GM12878 (cell line): ENCODE measurements around the gene NRG2. TPM values are rescaled to one million over a fixed set of nuclear protein-coding genes. Genes with fewer than 3 reads are reported as not detected.
A peak's percentile ranks its signal among the peaks of the same experiment; 100 is the strongest.

Experiments
- ASH2L ChIP-seq: fragments of 300-600, 200-600 bp; sonication (generic); IDR thresholded peaks from 2 replicates; pipeline ENCODE4 v1.6.1; 2017; ENCODE audit warnings: low read depth, mild to moderate bottlenecking, borderline replicate concordance
- ATF7 ChIP-seq: fragments of 450-650 bp; IDR thresholded peaks from 2 replicates; pipeline ENCODE4 v1.6.1; 2016; ENCODE audit warnings: low read depth, mild to moderate bottlenecking
- CTCF ChIP-seq, 3 experiments: IDR thresholded peaks in 2 of 3; conservative IDR thresholded peaks in 1 of 3; 2 replicates each; pipeline ENCODE4 v1.5.1; 2011; ENCODE audit warnings: low read depth in 3 of 3, low read length in 3 of 3, mild to moderate bottlenecking in 3 of 3, control low read depth in 2 of 3, moderate library complexity in 2 of 3, inconsistent platforms in 1 of 3, mixed read lengths in 1 of 3; ENCODE audit not compliant: control insufficient read depth in 2 of 3, insufficient read depth in 1 of 3; ENCODE audit errors: extremely low read depth in 1 of 3
- E2F4 ChIP-seq: IDR thresholded peaks from 2 replicates; pipeline ENCODE4 v1.6.1; 2012; ENCODE audit warnings: low read depth, low read length, improper control_type of control experiment
- EED ChIP-seq: sonication (generic); IDR thresholded peaks from 2 replicates; pipeline ENCODE4 v1.6.1; 2016; ENCODE audit warnings: antibody characterized with exemption, low read depth
- HCFC1 ChIP-seq: fragments of 150-350 bp; IDR thresholded peaks from 2 replicates; pipeline ENCODE4 v1.6.1; 2014; ENCODE audit warnings: low read length
- IKZF1 ChIP-seq: fragments of 450-650 bp; conservative IDR thresholded peaks from 2 replicates; pipeline ENCODE4 v1.6.1; 2017; ENCODE audit warnings: antibody characterized with exemption, mild to moderate bottlenecking
- JUND ChIP-seq: IDR thresholded peaks from 2 replicates; pipeline ENCODE4 v1.6.1; 2012; ENCODE audit warnings: low read depth, mild to moderate bottlenecking, low read length, improper control_type of control experiment, moderate library complexity
- KAT2A ChIP-seq: conservative IDR thresholded peaks from 2 replicates; pipeline ENCODE4 v1.6.1; 2011; ENCODE audit warnings: low read depth, low read length; ENCODE audit not compliant: control insufficient read depth
- MTA3 ChIP-seq: IDR thresholded peaks from 2 replicates; pipeline ENCODE4 v1.6.1; 2012; ENCODE audit warnings: low read length, inconsistent platforms, borderline replicate concordance
- NFIC ChIP-seq: IDR thresholded peaks from 2 replicates; pipeline ENCODE4 v1.6.1; 2012; ENCODE audit warnings: low read depth, mild to moderate bottlenecking, inconsistent platforms, low read length, moderate library complexity
- NRF1 ChIP-seq: conservative IDR thresholded peaks from 2 replicates; pipeline ENCODE4 v1.6.1; 2011; ENCODE audit warnings: mild to moderate bottlenecking, low read depth, low read length, improper control_type of control experiment
- PAX8 ChIP-seq: fragments of 450-650 bp; IDR thresholded peaks from 2 replicates; pipeline ENCODE4 v1.6.1; 2017; ENCODE audit warnings: mild to moderate bottlenecking, moderate library complexity
- PML ChIP-seq: IDR thresholded peaks from 2 replicates; pipeline ENCODE4 v1.6.1; 2012; ENCODE audit warnings: low read length, inconsistent platforms
- RAD21 ChIP-seq: IDR thresholded peaks from 2 replicates; pipeline ENCODE4 v1.6.1; 2011; ENCODE audit warnings: mild to moderate bottlenecking, low read depth, low read length, moderate library complexity; ENCODE audit not compliant: insufficient read depth
- RAD51 ChIP-seq: fragments of 450-650 bp; IDR thresholded peaks from 2 replicates; pipeline ENCODE4 v1.6.1; 2016; ENCODE audit warnings: moderate library complexity, mild to moderate bottlenecking, inconsistent platforms
- RCOR1 ChIP-seq: conservative IDR thresholded peaks from 2 replicates; pipeline ENCODE4 v1.6.1; 2012; ENCODE audit warnings: low read depth, low read length, improper control_type of control experiment
- RUNX3 ChIP-seq: IDR thresholded peaks from 2 replicates; pipeline ENCODE4 v1.6.1; 2012; ENCODE audit warnings: low read length, inconsistent platforms
- SPI1 ChIP-seq: IDR thresholded peaks from 2 replicates; pipeline ENCODE4 v1.6.1; 2011; ENCODE audit warnings: low read depth, mild to moderate bottlenecking, low read length, moderate library complexity, borderline replicate concordance; ENCODE audit not compliant: insufficient read depth
- SUZ12 ChIP-seq: fragments of 200-600 bp; sonication (generic); IDR thresholded peaks from one replicate; pipeline ENCODE4 v1.6.1; 2018; ENCODE audit warnings: antibody characterized with exemption, mild to moderate bottlenecking; ENCODE audit not compliant: unreplicated experiment
- WRNIP1 ChIP-seq: IDR thresholded peaks from 2 replicates; pipeline ENCODE4 v1.6.1; 2011; ENCODE audit warnings: low read depth, low read length, improper control_type of control experiment, borderline replicate concordance
- polyA plus RNA-seq, 11 experiments: library from polyadenylated mRNA; depleted of rRNA in 4 of 11; unstranded in 6 of 11; stranded (reverse) in 5 of 11; fragments of >200 nt; fragmentation: Nextera tagmentation in 4 of 11; fragmentation: Illumina TruSeq in 1 of 11; extraction: Ambion mirVana in 4 of 11; extraction: Trizol in 1 of 11; gene quantifications; 1 replicate in 1 of 11; 2 replicates in 10 of 11; pipeline versions ENCODE4 v1.2.1 to v1.2.3, GENCODE V29; 2011 to 2016; ENCODE audit warnings: inconsistent platforms in 2 of 11, missing spikeins in 2 of 11, low read depth in 1 of 11
- total RNA-seq, 4 experiments: library from RNA; depleted of rRNA in 3 of 4; stranded (reverse); fragments of >200 nt in 3 of 4; fragmentation: Illumina TruSeq in 1 of 4; extraction: Trizol in 1 of 4; gene quantifications; 2 replicates each; pipeline versions ENCODE4 v1.2.1 to v1.2.3, GENCODE V29; 2013 to 2021
- TF ChIP-seq, protein P1 (sequence below): fragments of 450-650 bp; IDR thresholded peaks from 2 replicates; pipeline ENCODE4 v1.6.1; 2017; ENCODE audit warnings: mild to moderate bottlenecking, low read depth, inconsistent platforms; ENCODE audit not compliant: poor library complexity, severe bottlenecking
- TF ChIP-seq, protein P2 (sequence below): fragments of 450-650 bp; IDR thresholded peaks from 2 replicates; pipeline ENCODE4 v1.6.1; 2017; ENCODE audit warnings: mild to moderate bottlenecking, moderate library complexity

The NRG2 gene
- total and polyA plus RNA-seq, 10 of the 15 experiments (the other 5 are each of a cell fraction or from before 2014, with no cell fraction given): 0.10 to 21.7 (median 9.6) TPM

DNA sequence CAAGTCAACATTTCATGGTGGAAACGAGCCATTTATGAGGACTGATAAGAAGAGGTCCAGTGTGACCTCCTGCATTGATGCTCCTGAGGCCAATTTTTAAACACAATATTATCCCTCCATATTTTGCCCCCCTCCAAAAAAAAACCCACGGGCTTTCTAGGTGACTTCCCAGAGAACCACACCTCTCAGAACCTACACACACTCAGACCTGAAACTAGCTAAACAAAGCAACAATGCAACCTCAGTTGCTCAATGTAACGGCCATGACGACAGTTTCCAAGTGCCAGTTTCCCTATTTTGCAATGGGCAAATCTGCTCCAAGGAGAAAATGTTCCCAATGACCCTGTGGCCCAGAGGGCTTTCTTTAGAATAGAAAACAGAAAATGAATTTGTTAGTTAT lies 3.5 kb downstream of the NRG2 start (continued):
- TF ChIP-seq E2F4 (no peak), MTA3 (peak; percentile 23; the same call in 1 of the 2 replicates), WRNIP1 (no peak), JUND (no peak), IKZF1 (peak; percentile 83), RUNX3 (peak; percentile 84), HCFC1 (no peak), RAD51 (no peak), KAT2A (no peak), SUZ12 (no peak), NFIC (peak; percentile 82), PML (0 out of 2 replicates have a peak, but pooled peaks have one; percentile 39), PAX8 (no peak), SPI1 (no peak), RAD21 (0 out of 2 replicates have a peak, but pooled peaks have one; percentile 13), ASH2L (no peak), EED (peak; percentile 98), RCOR1 (no peak), ATF7 (peak; percentile 59), NRF1 (no peak), CTCF (IDR thresholded peaks at IDR 0.05 in 2 of 3, conservative IDR thresholded peaks at IDR 0.05 in 1 of 3; ENCODE audit: control insufficient read depth in 2 of 3, extremely low read depth in 1 of 3, insufficient read depth in 1 of 3, low read depth in 3 of 3, low read length in 3 of 3) (no peak)
- TF ChIP-seq, protein P1, sequence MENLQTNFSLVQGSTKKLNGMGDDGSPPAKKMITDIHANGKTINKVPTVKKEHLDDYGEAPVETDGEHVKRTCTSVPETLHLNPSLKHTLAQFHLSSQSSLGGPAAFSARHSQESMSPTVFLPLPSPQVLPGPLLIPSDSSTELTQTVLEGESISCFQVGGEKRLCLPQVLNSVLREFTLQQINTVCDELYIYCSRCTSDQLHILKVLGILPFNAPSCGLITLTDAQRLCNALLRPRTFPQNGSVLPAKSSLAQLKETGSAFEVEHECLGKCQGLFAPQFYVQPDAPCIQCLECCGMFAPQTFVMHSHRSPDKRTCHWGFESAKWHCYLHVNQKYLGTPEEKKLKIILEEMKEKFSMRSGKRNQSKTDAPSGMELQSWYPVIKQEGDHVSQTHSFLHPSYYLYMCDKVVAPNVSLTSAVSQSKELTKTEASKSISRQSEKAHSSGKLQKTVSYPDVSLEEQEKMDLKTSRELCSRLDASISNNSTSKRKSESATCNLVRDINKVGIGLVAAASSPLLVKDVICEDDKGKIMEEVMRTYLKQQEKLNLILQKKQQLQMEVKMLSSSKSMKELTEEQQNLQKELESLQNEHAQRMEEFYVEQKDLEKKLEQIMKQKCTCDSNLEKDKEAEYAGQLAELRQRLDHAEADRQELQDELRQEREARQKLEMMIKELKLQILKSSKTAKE: peak; percentile 42
- TF ChIP-seq, protein P2, sequence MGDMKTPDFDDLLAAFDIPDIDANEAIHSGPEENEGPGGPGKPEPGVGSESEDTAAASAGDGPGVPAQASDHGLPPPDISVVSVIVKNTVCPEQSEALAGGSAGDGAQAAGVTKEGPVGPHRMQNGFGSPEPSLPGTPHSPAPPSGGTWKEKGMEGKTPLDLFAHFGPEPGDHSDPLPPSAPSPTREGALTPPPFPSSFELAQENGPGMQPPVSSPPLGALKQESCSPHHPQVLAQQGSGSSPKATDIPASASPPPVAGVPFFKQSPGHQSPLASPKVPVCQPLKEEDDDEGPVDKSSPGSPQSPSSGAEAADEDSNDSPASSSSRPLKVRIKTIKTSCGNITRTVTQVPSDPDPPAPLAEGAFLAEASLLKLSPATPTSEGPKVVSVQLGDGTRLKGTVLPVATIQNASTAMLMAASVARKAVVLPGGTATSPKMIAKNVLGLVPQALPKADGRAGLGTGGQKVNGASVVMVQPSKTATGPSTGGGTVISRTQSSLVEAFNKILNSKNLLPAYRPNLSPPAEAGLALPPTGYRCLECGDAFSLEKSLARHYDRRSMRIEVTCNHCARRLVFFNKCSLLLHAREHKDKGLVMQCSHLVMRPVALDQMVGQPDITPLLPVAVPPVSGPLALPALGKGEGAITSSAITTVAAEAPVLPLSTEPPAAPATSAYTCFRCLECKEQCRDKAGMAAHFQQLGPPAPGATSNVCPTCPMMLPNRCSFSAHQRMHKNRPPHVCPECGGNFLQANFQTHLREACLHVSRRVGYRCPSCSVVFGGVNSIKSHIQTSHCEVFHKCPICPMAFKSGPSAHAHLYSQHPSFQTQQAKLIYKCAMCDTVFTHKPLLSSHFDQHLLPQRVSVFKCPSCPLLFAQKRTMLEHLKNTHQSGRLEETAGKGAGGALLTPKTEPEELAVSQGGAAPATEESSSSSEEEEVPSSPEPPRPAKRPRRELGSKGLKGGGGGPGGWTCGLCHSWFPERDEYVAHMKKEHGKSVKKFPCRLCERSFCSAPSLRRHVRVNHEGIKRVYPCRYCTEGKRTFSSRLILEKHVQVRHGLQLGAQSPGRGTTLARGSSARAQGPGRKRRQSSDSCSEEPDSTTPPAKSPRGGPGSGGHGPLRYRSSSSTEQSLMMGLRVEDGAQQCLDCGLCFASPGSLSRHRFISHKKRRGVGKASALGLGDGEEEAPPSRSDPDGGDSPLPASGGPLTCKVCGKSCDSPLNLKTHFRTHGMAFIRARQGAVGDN: no peak
